Neural crest cell (in vitro differentiated cells): ENCODE measurements around the gene IKZF3. TPM values are rescaled to one million over a fixed set of nuclear protein-coding genes. Genes with fewer than 3 reads are reported as not detected.
"Not testable (repeated sequence)": the region's sequence is repeated elsewhere in the genome, so short reads cannot be mapped to it uniquely, and the experiment has no call there.

Source experiments
- DNase-seq: peaks from one replicate; pipeline ENCODE4 v3.0.0; 2021; ENCODE audit warnings: low read depth, mixed read lengths, low spot score
- H3K27ac Mint-ChIP-seq: one replicate; pipeline ENCODE4 v1.8.0; 2021; ENCODE audit warnings: mild to moderate bottlenecking, mixed read lengths; ENCODE audit not compliant: unreplicated experiment
- H3K27me3 Mint-ChIP-seq: 2 replicates; pipeline ENCODE4 v1.8.0; 2021; ENCODE audit warnings: low read depth, mild to moderate bottlenecking, mixed read lengths
- H3K36me3 Mint-ChIP-seq: 2 replicates; pipeline ENCODE4 v1.8.0; 2021; ENCODE audit warnings: low read depth, mild to moderate bottlenecking, mixed read lengths
- H3K4me1 Mint-ChIP-seq: 2 replicates; pipeline ENCODE4 v1.8.0; 2021; ENCODE audit warnings: mixed read lengths
- H3K4me3 Mint-ChIP-seq: one replicate; pipeline ENCODE4 v1.8.0; 2021; ENCODE audit warnings: mild to moderate bottlenecking, mixed read lengths
- H3K9me3 Mint-ChIP-seq: 2 replicates; pipeline ENCODE4 v1.8.0; 2021; ENCODE audit warnings: mixed read lengths
- CTCF ChIP-seq: fragments of 200-600 bp; sonication (generic); conservative IDR thresholded peaks from 2 replicates; pipeline ENCODE4 v1.5.0; 2021; ENCODE audit warnings: antibody characterized with exemption, mild to moderate bottlenecking
- total RNA-seq: library from RNA; stranded (reverse); gene quantifications from 2 replicates; pipeline ENCODE4 v1.2.1, GENCODE V29; 2021

IKZF3 gene
- total RNA-seq, 1 donor from 2014 or later, result not detected

GRCh38 chr17:39898088-39898487, 34.0 kb upstream of the IKZF3 start:
- no peak overlapping the region for H3K4me3 Mint-ChIP-seq
- H3K9me3 Mint-ChIP-seq, result no peaks in the 10 kb centered on the region
- H3K27ac Mint-ChIP-seq, result no peak overlapping the region
- TF ChIP-seq CTCF, result no peak
- no peaks in the 10 kb centered on the region for H3K4me1 Mint-ChIP-seq
- DNase-seq, result no peak
- peaks cover 13% of the 10 kb centered on the region for H3K27me3 Mint-ChIP-seq
- H3K36me3 Mint-ChIP-seq, result no peaks in the 10 kb centered on the region

GRCh38 chr17:39894681-39895376, 30.7 kb upstream of the IKZF3 start:
- DNase-seq, result no peak
- Mint-ChIP-seq H3K9me3 (no peaks in the 10 kb centered on the region), H3K4me1 (no peaks in the 10 kb centered on the region), H3K4me3 (no peak overlapping the region), H3K36me3 (no peaks in the 10 kb centered on the region), H3K27ac (no peak overlapping the region), H3K27me3 (peaks cover 42% of the 10 kb centered on the region)
- no peak for TF ChIP-seq CTCF

- H3K27ac Mint-ChIP-seq, result no peak overlapping the region
- peaks cover 85% of the 10 kb centered on the region for H3K27me3 Mint-ChIP-seq
- no peak for DNase-seq
- no peaks in the 10 kb centered on the region for H3K9me3 Mint-ChIP-seq
- no peaks in the 10 kb centered on the region for H3K36me3 Mint-ChIP-seq
- no peaks in the 10 kb centered on the region for H3K4me1 Mint-ChIP-seq
- H3K4me3 Mint-ChIP-seq, result no peak overlapping the region
- TF ChIP-seq CTCF, result no peak
Measured at GRCh38 chr17:39889200-39889599, 25.1 kb upstream of the IKZF3 start.

- H3K36me3 Mint-ChIP-seq, result no peaks in the 10 kb centered on the region
- no peak overlapping the region for H3K27ac Mint-ChIP-seq
- H3K4me1 Mint-ChIP-seq, result no peaks in the 10 kb centered on the region
- no peak overlapping the region for H3K4me3 Mint-ChIP-seq
- H3K9me3 Mint-ChIP-seq, result no peaks in the 10 kb centered on the region
- H3K27me3 Mint-ChIP-seq, result peaks cover 84% of the 10 kb centered on the region
- TF ChIP-seq CTCF, result no peak
- DNase-seq, result no peak
Measured at GRCh38 chr17:39887078-39887477, 23.0 kb upstream of the IKZF3 start.

GRCh38 chr17:39886102-39886501, 22.0 kb upstream of the IKZF3 start:
- H3K27me3 Mint-ChIP-seq, result peaks cover 85% of the 10 kb centered on the region
- H3K4me1 Mint-ChIP-seq, H3K9me3 Mint-ChIP-seq, H3K4me3 Mint-ChIP-seq, H3K27ac Mint-ChIP-seq, H3K36me3 Mint-ChIP-seq, DNase-seq: not testable (repeated sequence)

- no peak overlapping the region for H3K27ac Mint-ChIP-seq
- no peaks in the 10 kb centered on the region for H3K36me3 Mint-ChIP-seq
- TF ChIP-seq CTCF, result no peak
- no peaks in the 10 kb centered on the region for H3K9me3 Mint-ChIP-seq
- peaks cover 43% of the 10 kb centered on the region for H3K27me3 Mint-ChIP-seq
- no peak overlapping the region for H3K4me3 Mint-ChIP-seq
- no peaks in the 10 kb centered on the region for H3K4me1 Mint-ChIP-seq
- no peak for DNase-seq
Measured at GRCh38 chr17:39872751-39873150, 8.6 kb upstream of the IKZF3 start.
